WI38 (cell line): ENCODE data around the gene GMDS.

Experiments
- H3K4me3 ChIP-seq: 2 replicates; pipeline ENCODE4 v1.5.1; 2011; ENCODE audit warnings: low read depth, mild to moderate bottlenecking, control low read depth, low read length
- CTCF ChIP-seq: IDR thresholded peaks from 2 replicates; pipeline ENCODE4 v1.5.1; 2012; ENCODE audit warnings: low read depth, mild to moderate bottlenecking, control low read depth, low read length

GMDS gene

GRCh38 chr6:2094642-2095041, 150.8 kb downstream of the GMDS start:
- TF ChIP-seq CTCF = no peak
- no peak overlapping the region for H3K4me3 ChIP-seq

- H3K4me3 ChIP-seq = no peak overlapping the region
- no peak for TF ChIP-seq CTCF
Observed at GRCh38 chr6:2086326-2086965, 159.0 kb downstream of the GMDS start.

DNA sequence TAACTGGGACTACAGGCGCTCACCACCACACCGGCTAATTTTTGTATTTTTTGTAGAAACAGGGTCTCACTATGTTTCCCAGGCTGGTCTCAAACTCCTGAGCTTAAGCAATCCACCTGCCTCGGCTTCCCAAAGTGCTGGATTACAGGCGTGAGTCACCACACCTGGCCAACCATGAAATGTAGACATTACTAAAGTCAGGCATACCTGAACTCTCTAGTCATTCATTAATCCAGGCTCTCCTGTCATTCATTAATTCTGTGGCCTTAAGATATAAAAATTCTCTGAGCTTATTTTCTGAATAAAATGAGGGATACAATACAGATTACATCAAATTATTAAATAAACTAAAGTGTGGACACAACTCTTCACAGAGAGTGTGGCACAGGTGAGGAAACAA, 159.7 kb downstream of the GMDS start:
- no peak overlapping the region for H3K4me3 ChIP-seq
- TF ChIP-seq CTCF = no peak

DNA sequence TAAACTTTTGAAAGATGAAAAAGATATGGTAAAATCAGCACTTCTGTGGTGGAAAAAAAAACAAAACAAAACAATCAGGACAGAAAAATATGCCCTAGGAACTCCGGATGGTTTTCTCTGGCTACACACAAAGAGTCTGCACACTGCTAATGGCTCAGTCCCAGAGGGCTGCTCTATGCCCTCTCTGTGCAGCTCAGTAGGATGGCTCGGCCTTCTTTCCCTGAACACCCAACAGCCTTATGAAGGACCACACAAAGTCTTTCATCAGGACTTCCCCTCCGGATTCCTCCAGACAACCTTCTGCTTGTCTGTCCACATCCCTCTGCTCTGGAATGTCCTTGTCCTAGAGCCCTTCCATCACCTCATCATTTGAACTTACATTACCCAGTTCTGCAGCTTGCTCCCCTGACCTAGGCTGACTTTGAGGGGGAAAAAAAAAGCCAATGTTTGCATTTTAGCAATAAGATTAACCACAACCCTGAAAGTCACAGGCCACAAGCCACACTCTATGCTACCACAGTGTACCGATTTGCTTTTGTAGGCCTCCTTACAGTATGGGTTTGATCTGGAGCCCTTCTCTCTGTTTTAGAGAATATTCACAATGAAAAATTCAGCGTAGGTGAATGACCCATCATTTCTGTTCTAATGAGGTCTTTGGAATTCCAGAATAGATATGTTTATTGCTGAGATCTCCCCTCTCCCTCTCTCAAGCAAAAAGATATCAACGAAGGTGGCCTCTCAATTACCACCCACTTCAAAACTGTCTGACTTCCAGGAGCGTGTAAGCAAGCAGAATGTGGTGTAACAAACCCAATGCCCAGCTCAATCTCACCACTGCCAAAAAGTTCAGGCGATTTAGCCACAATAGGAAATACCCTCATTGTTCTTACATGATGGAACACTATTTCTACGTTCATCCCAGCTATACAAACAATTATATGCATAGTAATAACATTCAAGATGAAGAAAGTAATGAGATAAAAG, 164.0 kb downstream of the GMDS start:
- TF ChIP-seq CTCF = no peak
- no peak overlapping the region for H3K4me3 ChIP-seq

- H3K4me3 ChIP-seq = no peak overlapping the region
- no peak for TF ChIP-seq CTCF
Observed at GRCh38 chr6:2078888-2079287, 166.5 kb downstream of the GMDS start.

DNA sequence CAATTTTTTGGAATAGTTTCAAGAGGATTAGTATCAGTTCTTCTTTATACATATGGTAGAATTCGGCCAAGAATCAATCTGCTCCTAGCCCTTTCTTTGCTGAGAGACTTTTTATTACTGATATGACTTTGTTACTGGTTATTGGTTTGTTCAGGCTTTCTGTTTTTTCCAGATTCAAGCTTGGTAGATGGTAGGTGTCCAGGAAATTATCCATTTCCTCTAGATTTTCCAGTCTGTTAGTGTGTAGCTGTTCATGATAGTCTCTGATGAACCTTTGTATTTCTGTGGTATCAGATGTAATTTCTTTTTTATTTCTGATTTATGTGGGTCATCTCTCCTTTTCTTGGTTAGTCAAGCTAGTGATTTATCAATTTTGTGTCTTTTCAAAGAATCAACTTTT, 167.6 kb downstream of the GMDS start:
- no peak for TF ChIP-seq CTCF
- no peak overlapping the region for H3K4me3 ChIP-seq

GRCh38 chr6:2073476-2073875, 171.9 kb downstream of the GMDS start:
- H3K4me3 ChIP-seq = no peak overlapping the region
- TF ChIP-seq CTCF = no peak
